ENCODE results near the gene PCDH17. TPM values are rescaled to one million over a fixed set of nuclear protein-coding genes. Genes with fewer than 3 reads are reported as not detected.

Gene PCDH17
- total RNA-seq, 1 experiment from 2014 or later, result 0.85 TPM

DNA sequence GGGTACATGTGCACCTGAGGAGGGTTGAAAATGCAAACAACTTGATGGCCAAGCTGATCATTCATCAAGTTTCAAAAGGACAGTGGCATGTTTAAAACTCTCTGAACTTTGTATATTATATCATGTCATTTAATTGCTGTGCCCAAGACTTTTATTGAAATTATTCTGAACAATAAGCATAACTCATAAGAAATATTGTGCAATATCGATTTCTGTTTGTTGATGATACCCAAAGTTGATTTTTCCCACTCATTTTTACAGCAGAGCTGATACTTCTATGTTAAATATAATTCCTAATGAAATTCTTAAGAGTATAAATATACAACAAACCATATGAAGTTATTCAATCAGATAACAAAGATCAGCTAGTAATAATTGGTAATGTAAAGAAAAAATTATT is 49.1 kb downstream of the PCDH17 start (continued):
- TF ChIP-seq EMX1 (CRISPR knock-in tag; IDR thresholded peaks at IDR 0.05), result no peak

DNA sequence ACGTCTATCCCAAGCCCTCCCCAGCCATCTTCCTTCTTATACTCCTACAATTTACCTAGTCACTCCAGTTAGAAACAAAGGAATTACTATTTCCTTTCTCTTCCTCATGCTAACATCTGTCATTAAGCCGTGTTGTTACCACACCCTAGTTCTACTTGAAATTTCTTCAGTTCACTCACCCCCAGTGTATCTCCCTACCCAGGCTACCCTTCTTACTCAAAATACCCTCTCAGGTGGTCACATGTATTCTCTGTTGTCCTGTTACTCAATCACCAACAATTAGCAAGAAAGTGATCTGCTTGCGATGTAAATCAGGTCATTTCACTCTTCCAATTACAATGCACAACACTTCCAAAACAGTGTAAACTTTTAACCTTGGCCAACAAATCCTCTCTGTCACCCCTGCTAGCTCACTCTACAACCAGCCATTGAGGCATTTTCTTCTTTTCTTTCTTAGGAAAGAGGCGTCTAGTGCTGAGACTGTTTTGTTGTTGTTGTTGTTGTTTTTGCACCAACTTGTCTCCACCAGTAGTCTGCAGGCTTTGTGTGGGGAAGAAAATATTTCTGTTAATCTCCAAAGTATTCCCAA is 50.7 kb downstream of the PCDH17 start:
- Mint-ChIP-seq H3K36me3 (no peaks in the 10 kb centered on the region), H3K27ac (peak overlapping the region; percentile 59), H3K4me1 (peaks cover 18% of the 10 kb centered on the region), H3K4me3 (no peak overlapping the region), H3K27me3 (ENCODE audit: low read depth) (no peaks in the 10 kb centered on the region), H3K9me3 (no peaks in the 10 kb centered on the region)
- DNase-seq (ENCODE audit: low spot score), result no peak
- CTCF ChIA-PET, result no interaction called here
- POLR2A ChIA-PET, result no interaction called here
- TF ChIP-seq FOXK1 (CRISPR knock-in tag; IDR thresholded peaks at IDR 0.05) (peak; percentile 43; the same call in 1 of the 2 replicates), JUN (CRISPR knock-in tag; IDR thresholded peaks at IDR 0.05) (no peak)
- TF ChIP-seq, protein P1, sequence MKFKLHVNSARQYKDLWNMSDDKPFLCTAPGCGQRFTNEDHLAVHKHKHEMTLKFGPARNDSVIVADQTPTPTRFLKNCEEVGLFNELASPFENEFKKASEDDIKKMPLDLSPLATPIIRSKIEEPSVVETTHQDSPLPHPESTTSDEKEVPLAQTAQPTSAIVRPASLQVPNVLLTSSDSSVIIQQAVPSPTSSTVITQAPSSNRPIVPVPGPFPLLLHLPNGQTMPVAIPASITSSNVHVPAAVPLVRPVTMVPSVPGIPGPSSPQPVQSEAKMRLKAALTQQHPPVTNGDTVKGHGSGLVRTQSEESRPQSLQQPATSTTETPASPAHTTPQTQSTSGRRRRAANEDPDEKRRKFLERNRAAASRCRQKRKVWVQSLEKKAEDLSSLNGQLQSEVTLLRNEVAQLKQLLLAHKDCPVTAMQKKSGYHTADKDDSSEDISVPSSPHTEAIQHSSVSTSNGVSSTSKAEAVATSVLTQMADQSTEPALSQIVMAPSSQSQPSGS (CRISPR knock-in tag; IDR thresholded peaks at IDR 0.05; ENCODE audit: borderline replicate concordance, low read depth), result no peak
- ATAC-seq, result peak; percentile 93

DNA sequence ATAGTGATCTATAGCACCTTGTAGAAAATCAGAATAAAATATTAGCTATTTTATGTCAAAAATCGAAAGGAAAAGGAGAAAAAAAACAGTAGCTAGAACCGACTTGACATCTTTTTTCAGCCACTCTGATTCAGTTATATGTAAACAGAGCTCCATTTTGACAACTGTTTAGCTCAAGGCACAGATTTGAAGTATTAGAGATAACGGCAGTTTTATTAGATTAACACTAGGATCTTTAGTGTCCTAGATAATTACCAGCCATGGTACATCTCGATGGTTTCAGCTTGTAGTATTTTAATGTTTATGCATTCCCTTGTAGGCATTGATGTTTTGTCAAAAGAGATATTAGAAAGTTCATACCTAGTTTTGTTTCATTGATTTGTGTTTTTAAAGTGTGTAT is 67.3 kb downstream of the PCDH17 start:
- 0 out of 2 replicates have a peak, but pooled peaks cover 2% of the 10 kb centered on the region for H3K4me1 Mint-ChIP-seq
- no peak for DNase-seq (ENCODE audit: low spot score)
- no peak overlapping the region for H3K4me3 Mint-ChIP-seq
- TF ChIP-seq EMX1 (CRISPR knock-in tag; IDR thresholded peaks at IDR 0.05) (no peak), ZNF423 (CRISPR knock-in tag; IDR thresholded peaks at IDR 0.05) (no peak), TCF7 (CRISPR knock-in tag; IDR thresholded peaks at IDR 0.05; ENCODE audit: low read depth) (no peak)
- TF ChIP-seq, protein P2, sequence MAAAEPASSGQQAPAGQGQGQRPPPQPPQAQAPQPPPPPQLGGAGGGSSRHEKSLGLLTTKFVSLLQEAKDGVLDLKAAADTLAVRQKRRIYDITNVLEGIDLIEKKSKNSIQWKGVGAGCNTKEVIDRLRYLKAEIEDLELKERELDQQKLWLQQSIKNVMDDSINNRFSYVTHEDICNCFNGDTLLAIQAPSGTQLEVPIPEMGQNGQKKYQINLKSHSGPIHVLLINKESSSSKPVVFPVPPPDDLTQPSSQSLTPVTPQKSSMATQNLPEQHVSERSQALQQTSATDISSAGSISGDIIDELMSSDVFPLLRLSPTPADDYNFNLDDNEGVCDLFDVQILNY (CRISPR knock-in tag; IDR thresholded peaks at IDR 0.05), result no peak
- TF ChIP-seq, protein P3, sequence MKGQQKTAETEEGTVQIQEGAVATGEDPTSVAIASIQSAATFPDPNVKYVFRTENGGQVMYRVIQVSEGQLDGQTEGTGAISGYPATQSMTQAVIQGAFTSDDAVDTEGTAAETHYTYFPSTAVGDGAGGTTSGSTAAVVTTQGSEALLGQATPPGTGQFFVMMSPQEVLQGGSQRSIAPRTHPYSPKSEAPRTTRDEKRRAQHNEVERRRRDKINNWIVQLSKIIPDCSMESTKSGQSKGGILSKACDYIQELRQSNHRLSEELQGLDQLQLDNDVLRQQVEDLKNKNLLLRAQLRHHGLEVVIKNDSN (CRISPR knock-in tag; IDR thresholded peaks at IDR 0.05), result no peak
- TF ChIP-seq, protein P4, sequence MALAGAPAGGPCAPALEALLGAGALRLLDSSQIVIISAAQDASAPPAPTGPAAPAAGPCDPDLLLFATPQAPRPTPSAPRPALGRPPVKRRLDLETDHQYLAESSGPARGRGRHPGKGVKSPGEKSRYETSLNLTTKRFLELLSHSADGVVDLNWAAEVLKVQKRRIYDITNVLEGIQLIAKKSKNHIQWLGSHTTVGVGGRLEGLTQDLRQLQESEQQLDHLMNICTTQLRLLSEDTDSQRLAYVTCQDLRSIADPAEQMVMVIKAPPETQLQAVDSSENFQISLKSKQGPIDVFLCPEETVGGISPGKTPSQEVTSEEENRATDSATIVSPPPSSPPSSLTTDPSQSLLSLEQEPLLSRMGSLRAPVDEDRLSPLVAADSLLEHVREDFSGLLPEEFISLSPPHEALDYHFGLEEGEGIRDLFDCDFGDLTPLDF (CRISPR knock-in tag; IDR thresholded peaks at IDR 0.05), result no peak
- ChIA-PET POLR2A (no interaction called here), CTCF (interaction anchor here (0.8 to 1.6 kb wide), 3 partner anchors 66 to 74 kb away, joined by 3 to 9 read pairs (median 3); no protein-coding TSS in a partner anchor)
- no peaks in the 10 kb centered on the region for H3K9me3 Mint-ChIP-seq
- H3K36me3 Mint-ChIP-seq, result no peaks in the 10 kb centered on the region
- H3K27me3 Mint-ChIP-seq (ENCODE audit: low read depth), result no peaks in the 10 kb centered on the region
- no peak overlapping the region for H3K27ac Mint-ChIP-seq
- no peak for ATAC-seq

DNA sequence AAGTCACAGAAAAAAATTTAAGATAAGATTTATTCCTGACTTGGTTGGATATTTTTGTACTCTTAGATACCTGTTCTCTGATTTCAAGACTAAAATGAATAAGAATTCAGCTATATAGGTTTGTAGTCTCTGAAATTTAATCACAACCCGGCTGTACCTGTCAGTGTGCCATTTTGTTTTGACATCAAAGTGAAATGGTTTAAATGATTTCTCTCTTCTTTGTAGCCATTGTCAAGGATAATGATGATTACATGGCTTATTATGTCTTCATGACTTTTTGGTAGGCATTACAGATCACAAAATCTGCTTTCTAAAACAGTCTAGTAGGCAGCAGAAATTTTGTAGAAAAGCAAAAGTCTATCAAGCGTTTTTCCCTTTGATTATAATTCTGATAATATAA is 72.5 kb downstream of the PCDH17 start:
- POLR2A ChIA-PET, result no interaction called here
- Mint-ChIP-seq H3K4me3 (no peak overlapping the region), H3K27ac (no peak overlapping the region), H3K27me3 (ENCODE audit: low read depth) (no peaks in the 10 kb centered on the region), H3K36me3 (no peaks in the 10 kb centered on the region), H3K4me1 (0 out of 2 replicates have a peak, but pooled peaks cover 2% of the 10 kb centered on the region), H3K9me3 (no peaks in the 10 kb centered on the region)
- DNase-seq (ENCODE audit: low spot score), result no peak
- TF ChIP-seq ZNF671 (CRISPR knock-in tag; IDR thresholded peaks at IDR 0.05), result no peak
- no peak for TF ChIP-seq ZNF423 (CRISPR knock-in tag; IDR thresholded peaks at IDR 0.05)
- TF ChIP-seq CREB1 (CRISPR knock-in tag; IDR thresholded peaks at IDR 0.05), result no peak
- ATAC-seq, result no peak
- CTCF ChIA-PET, result interaction anchor here (1.0 kb wide), 1 partner anchor 80 kb away, joined by 4 read pairs; no protein-coding TSS in a partner anchor

DNA sequence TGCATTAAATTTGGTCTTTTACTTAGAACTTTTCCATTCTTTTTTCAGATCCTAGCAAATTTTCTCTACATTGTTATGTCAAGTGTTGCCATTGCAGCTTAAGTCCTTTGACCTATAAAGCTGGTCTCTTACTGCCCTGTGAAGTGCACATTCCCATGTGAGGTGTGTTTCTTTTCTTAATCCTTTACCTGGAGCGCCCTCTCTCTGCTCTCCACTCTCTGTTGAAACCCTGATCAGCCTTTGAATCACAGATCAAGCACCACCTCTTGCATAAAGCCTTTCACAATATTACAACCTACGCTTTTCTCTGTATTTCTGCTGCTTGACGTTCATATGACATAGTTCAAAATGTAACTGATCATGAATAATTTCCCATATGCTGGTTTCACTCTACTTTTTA is 84.8 kb downstream of the PCDH17 start:
- no peak for TF ChIP-seq ZNF121 (CRISPR knock-in tag; IDR thresholded peaks at IDR 0.05)
- no peak for TF ChIP-seq ESRRA (CRISPR knock-in tag; IDR thresholded peaks at IDR 0.05; ENCODE audit: borderline replicate concordance)
- TF ChIP-seq, protein P5, sequence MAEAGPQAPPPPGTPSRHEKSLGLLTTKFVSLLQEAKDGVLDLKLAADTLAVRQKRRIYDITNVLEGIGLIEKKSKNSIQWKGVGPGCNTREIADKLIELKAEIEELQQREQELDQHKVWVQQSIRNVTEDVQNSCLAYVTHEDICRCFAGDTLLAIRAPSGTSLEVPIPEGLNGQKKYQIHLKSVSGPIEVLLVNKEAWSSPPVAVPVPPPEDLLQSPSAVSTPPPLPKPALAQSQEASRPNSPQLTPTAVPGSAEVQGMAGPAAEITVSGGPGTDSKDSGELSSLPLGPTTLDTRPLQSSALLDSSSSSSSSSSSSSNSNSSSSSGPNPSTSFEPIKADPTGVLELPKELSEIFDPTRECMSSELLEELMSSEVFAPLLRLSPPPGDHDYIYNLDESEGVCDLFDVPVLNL (CRISPR knock-in tag; IDR thresholded peaks at IDR 0.05; ENCODE audit: borderline replicate concordance, low read depth), result no peak
- TF ChIP-seq KAT7 (CRISPR knock-in tag; IDR thresholded peaks at IDR 0.05; ENCODE audit: borderline replicate concordance), result no peak

More for the DNA sequence above, 84.8 kb downstream of the PCDH17 start:
- no peaks in the 10 kb centered on the region for H3K9me3 Mint-ChIP-seq
- DNase-seq (ENCODE audit: low spot score) (peak; percentile 32), ATAC-seq (peak; percentile 99)
- peaks cover 16% of the 10 kb centered on the region for H3K4me1 Mint-ChIP-seq
- no peaks in the 10 kb centered on the region for H3K36me3 Mint-ChIP-seq
- POLR2A ChIA-PET, result interaction anchor here (0.6 kb wide), 1 partner anchor 84 kb away, joined by 4 read pairs; no protein-coding TSS in a partner anchor
- H3K27me3 Mint-ChIP-seq (ENCODE audit: low read depth), result peaks cover 5% of the 10 kb centered on the region; the same call in 1 of the 2 replicates
- no peak overlapping the region for H3K27ac Mint-ChIP-seq
- CTCF ChIA-PET, result interaction anchor here (0.5 to 8.4 kb wide), 6 partner anchors 26 to 1783 kb away, joined by 3 to 122 read pairs (median 6); partner anchors contain the start of gene PCDH17
- no peak overlapping the region for H3K4me3 Mint-ChIP-seq

Data from WTC11 (cell line).